HFF-Myc (cell line): ENCODE results near the gene DNER.
"Not testable (repeated sequence)": the region's sequence is repeated elsewhere in the genome, so short reads cannot be mapped to it uniquely, and the experiment has no call there.

ENCODE experiments used
- DNase-seq: peaks from one replicate; pipeline ENCODE4 v3.0.0-alpha.2; 2011; ENCODE audit warnings: low read depth; ENCODE audit errors: extremely low read depth
- H3K4me3 ChIP-seq: replicated peaks from 2 replicates; pipeline ENCODE4 v1.5.1; 2011; ENCODE audit warnings: low read depth, mild to moderate bottlenecking, control low read depth, low read length
- TF ChIP-seq, protein P1 (sequence below): IDR thresholded peaks from 2 replicates; pipeline ENCODE4 v1.5.1; 2012; ENCODE audit warnings: mild to moderate bottlenecking, low read depth, low read length, control low read depth; ENCODE audit errors: missing control alignments

DNER gene

DNA sequence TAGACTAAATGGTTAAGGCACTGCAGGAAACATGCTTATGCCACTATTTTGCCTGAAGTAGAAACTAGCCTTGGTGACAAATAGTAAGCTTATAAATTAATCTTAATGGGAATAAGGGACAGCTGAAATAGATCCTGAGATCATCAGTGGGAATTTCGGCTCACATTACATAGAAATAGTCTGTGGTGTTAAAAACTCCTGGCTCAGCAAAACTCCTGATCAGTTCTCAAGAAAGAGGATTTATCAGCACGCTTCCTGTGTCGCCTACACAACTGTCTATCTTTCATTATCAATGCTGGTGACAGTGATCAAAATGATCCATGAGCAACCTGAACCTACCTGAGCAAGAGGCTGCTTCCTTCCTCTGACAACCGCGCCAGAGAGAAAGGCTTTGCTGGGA is 17.0 kb upstream of the DNER start:
- TF ChIP-seq, protein P1, sequence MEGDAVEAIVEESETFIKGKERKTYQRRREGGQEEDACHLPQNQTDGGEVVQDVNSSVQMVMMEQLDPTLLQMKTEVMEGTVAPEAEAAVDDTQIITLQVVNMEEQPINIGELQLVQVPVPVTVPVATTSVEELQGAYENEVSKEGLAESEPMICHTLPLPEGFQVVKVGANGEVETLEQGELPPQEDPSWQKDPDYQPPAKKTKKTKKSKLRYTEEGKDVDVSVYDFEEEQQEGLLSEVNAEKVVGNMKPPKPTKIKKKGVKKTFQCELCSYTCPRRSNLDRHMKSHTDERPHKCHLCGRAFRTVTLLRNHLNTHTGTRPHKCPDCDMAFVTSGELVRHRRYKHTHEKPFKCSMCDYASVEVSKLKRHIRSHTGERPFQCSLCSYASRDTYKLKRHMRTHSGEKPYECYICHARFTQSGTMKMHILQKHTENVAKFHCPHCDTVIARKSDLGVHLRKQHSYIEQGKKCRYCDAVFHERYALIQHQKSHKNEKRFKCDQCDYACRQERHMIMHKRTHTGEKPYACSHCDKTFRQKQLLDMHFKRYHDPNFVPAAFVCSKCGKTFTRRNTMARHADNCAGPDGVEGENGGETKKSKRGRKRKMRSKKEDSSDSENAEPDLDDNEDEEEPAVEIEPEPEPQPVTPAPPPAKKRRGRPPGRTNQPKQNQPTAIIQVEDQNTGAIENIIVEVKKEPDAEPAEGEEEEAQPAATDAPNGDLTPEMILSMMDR, result no peak
- no peak for DNase-seq

DNA sequence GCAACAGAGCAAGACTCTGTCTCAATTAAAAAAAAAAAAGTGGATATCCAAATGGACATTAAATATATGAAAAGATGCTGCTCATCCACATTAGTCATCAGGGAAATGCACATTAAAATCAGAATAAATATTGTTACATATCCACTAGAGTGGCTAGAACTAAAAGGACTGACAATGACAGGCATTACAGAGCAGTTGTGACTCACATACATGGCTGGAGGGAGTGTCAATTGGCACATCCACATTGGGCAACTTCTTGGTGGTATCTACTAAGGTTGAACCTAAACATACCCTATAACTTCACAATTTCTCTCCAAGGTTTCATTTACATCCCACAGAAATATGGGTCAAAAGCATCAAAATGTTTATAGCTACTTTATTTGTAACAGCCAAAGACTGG is 14.0 kb upstream of the DNER start:
- no peak overlapping the region for H3K4me3 ChIP-seq
- no peak for DNase-seq
- TF ChIP-seq, protein P1, result no peak

More for the DNA sequence above, 17.0 kb upstream of the DNER start:
- H3K4me3 ChIP-seq, result no peak overlapping the region

DNA sequence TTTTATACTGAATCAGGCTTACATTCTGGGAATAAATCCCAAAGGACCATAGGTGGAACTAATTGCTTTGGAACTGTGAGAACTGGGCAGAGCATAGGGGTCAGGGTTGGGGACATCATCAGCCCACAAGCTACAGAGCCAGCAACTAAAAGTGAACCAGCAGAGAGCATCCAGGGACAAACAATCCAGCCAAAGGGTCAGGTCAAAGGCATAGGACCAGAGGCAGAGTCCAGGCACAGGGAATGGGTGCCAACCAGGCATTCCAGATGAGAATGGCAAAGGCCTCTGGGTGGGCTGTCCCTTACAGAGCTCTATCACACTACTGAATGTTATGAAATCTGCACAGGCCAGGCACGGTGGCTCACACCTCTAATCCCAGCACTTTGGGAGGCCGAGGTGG is 12.3 kb upstream of the DNER start:
- no peak for DNase-seq
- no peak overlapping the region for H3K4me3 ChIP-seq
- TF ChIP-seq, protein P1, result no peak

DNA sequence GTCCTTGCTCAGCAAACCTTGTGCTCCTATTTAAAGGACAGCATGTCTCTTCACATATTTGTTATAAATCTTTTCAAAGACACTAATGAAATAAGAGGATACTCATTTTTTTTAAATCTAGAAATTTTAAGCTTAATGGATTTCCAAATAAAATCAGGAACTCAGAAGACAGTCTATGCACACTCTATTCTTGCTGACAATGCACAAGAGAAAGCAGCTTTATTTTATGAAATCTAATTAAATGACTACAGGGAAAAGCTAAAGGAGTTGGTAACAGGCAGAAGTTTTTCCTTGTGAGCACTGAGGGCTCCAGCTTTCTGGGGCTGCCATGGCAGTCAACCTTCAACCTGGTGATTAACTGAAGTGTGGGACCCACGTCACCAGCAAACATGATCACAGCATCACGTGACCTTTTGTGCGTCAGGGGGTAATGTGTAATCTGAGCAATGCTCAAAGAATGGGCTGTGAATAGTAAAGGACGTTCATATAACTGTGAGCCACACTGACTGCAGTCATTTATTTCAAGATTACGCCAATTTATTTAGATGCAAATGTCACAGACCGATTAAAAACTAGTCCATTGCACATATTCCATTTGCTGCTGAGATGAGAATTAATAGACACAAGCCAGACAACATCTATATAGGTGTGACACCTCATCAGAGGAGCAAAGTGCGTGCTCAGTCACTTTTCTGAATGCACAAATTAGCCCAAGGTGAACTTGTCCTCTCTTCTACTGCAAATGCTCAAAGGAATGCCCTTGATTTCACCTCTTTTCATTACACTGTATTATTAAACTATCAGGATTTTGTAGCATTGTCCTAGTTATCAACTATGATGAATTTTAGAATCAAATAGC is 11.6 kb upstream of the DNER start:
- H3K4me3 ChIP-seq, result no peak overlapping the region
- TF ChIP-seq, protein P1, result no peak
- DNase-seq, result peak; percentile 32

DNA sequence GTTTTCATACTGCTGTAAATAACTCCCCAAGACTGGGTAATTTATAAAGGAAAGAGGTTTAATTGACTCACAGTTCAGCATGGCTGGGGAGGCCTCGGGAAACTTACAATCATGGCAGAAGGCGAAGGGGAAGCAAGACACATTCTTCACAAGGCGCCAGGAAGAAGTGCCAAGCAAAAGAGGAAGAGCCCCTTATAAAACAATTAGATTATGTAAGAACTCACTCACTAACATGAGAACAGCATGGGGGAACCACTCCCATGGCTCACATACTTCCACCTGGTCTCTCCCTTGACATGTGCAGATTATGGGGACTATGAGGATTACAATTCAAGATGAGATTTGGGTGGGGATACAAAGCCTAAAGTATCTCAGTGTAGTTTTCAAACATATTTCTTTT is 8.8 kb upstream of the DNER start:
- DNase-seq, H3K4me3 ChIP-seq: not testable (repeated sequence)

DNA sequence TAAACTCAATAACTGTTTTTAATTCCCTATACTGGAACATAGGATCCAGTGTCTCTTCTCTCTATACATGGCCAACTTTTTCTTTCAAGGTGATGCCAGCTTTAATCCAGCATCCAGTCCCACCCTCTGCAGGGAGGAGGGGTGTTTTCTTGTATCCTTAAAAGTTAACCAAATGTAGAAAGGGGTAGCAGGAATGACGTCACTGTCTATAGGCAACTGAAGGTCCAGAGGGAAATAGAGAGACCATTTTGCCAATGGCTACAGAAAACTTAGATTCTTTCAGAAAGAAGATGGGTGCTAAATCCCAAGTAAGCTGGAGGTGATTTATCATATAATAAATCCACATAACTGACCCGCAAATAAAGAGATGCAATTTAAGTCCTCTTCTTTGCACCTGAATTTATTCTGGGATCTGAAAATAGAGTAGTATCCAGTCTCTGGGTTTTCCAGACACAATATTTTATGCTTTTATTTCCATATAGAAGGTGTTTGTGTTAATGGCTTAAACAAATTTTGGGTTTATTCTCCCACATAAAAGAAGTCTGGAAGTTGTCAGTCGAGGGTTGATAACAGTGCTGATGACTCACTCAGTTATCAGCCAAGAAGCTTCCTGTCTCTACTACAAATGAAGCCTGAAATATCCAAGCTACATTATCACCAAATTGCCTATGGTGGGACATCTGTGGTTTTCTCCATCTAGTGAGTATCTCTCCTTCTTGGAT is 5.7 kb upstream of the DNER start:
- no peak overlapping the region for H3K4me3 ChIP-seq
- TF ChIP-seq, protein P1, result no peak
- DNase-seq, result no peak

DNA sequence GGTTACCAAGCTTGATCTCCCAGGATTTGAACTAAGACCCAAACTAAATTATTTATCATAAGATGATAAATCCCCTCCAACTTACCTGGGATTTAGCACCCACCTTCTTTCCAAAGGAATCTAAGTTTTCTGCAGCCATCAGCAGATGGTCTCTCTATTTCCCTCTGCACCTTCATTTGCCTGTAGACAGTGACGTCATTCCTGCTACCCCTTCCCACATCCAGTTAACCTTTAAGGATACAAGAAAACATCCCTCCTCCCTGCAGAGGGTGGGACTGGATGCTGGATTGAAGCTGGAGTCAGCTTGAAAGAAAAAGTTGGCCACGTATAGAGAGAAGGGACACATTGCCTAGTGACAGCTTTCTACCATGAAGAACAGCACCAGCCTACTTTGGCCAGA is 3.7 kb upstream of the DNER start:
- TF ChIP-seq, protein P1, result no peak
- DNase-seq, result no peak
- no peak overlapping the region for H3K4me3 ChIP-seq
